Cardiac muscle cell (in vitro differentiated cells and primary cell): Measurements from ENCODE around the gene MAEA. TPM values are rescaled to one million over a fixed set of nuclear protein-coding genes. Genes with fewer than 3 reads are reported as not detected.
"Not testable (repeated sequence)": the region's sequence is repeated elsewhere in the genome, so short reads cannot be mapped to it uniquely, and the experiment has no call there.

ENCODE experiments used
- DNase-seq, 2 donors: peaks; one replicate each; pipeline versions ENCODE4 v3.0.0 to v3.0.0-alpha.2; 2010 to 2017; ENCODE audit warnings: low read depth in 1 of 2, low spot score in 1 of 2
- H3K27ac ChIP-seq: fragments of 200-600 bp; sonication (generic); 2 replicates; pipeline ENCODE4 v1.5.1; 2016
- H3K27me3 ChIP-seq: fragments of 200-600 bp; sonication (generic); 2 replicates; pipeline ENCODE4 v1.6.0; 2016; ENCODE audit warnings: control low read depth
- H3K36me3 ChIP-seq: fragments of 200-600 bp; sonication (generic); 2 replicates; pipeline ENCODE4 v1.5.1; 2016; ENCODE audit warnings: control low read depth
- H3K4me1 ChIP-seq: fragments of 200-600 bp; sonication (generic); 2 replicates; pipeline ENCODE4 v1.8.1; 2017; ENCODE audit warnings: low read depth, mild to moderate bottlenecking, mixed run types
- H3K4me3 ChIP-seq: fragments of 200-600 bp; sonication (generic); 2 replicates; pipeline ENCODE4 v1.5.1; 2016; ENCODE audit warnings: mild to moderate bottlenecking
- H3K9me3 ChIP-seq: fragments of 200-600 bp; sonication (generic); 2 replicates; pipeline ENCODE4 v1.5.1; 2017; ENCODE audit warnings: low read depth, mild to moderate bottlenecking, control low read depth
- polyA plus RNA-seq: library from polyadenylated mRNA; unstranded; fragments of >200 nt; fragmentation: Nextera tagmentation; extraction: Ambion mirVana; gene quantifications from 2 replicates; pipeline ENCODE4 v1.2.1, GENCODE V29; 2016
- total RNA-seq: library from RNA; depleted of rRNA; stranded (reverse); fragments of >200 nt; gene quantifications from 2 replicates; pipeline ENCODE4 v1.2.3, GENCODE V29; 2016
- TF ChIP-seq, protein P1 (sequence below): IDR thresholded peaks from 2 replicates; pipeline ENCODE4 v1.5.1; 2012; ENCODE audit warnings: low read depth, mild to moderate bottlenecking, low read length

The MAEA gene
- total and polyA plus RNA-seq, 2 experiments from 2014 or later = 76.8 to 85.0 TPM

- Histone ChIP-seq H3K9me3 (no peaks in the 10 kb centered on the region), H3K4me3 (no peak overlapping the region), H3K36me3 (no peaks in the 10 kb centered on the region), H3K4me1 (no peaks in the 10 kb centered on the region), H3K27me3 (no peaks in the 10 kb centered on the region), H3K27ac (no peak overlapping the region)
- TF ChIP-seq, protein P1, sequence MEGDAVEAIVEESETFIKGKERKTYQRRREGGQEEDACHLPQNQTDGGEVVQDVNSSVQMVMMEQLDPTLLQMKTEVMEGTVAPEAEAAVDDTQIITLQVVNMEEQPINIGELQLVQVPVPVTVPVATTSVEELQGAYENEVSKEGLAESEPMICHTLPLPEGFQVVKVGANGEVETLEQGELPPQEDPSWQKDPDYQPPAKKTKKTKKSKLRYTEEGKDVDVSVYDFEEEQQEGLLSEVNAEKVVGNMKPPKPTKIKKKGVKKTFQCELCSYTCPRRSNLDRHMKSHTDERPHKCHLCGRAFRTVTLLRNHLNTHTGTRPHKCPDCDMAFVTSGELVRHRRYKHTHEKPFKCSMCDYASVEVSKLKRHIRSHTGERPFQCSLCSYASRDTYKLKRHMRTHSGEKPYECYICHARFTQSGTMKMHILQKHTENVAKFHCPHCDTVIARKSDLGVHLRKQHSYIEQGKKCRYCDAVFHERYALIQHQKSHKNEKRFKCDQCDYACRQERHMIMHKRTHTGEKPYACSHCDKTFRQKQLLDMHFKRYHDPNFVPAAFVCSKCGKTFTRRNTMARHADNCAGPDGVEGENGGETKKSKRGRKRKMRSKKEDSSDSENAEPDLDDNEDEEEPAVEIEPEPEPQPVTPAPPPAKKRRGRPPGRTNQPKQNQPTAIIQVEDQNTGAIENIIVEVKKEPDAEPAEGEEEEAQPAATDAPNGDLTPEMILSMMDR = no peak
- DNase-seq = no peak
Observed at GRCh38 chr4:1368421-1369090, 78.9 kb downstream of the MAEA start.

GRCh38 chr4:1369091-1369450 lies 79.4 kb downstream of the MAEA start:
- no peaks in the 10 kb centered on the region for H3K36me3 ChIP-seq
- H3K27ac ChIP-seq = no peak overlapping the region
- no peaks in the 10 kb centered on the region for H3K27me3 ChIP-seq
- TF ChIP-seq, protein P1 = no peak
- H3K9me3 ChIP-seq = no peaks in the 10 kb centered on the region
- no peak for DNase-seq
- no peak overlapping the region for H3K4me3 ChIP-seq
- H3K4me1 ChIP-seq = no peaks in the 10 kb centered on the region

DNA sequence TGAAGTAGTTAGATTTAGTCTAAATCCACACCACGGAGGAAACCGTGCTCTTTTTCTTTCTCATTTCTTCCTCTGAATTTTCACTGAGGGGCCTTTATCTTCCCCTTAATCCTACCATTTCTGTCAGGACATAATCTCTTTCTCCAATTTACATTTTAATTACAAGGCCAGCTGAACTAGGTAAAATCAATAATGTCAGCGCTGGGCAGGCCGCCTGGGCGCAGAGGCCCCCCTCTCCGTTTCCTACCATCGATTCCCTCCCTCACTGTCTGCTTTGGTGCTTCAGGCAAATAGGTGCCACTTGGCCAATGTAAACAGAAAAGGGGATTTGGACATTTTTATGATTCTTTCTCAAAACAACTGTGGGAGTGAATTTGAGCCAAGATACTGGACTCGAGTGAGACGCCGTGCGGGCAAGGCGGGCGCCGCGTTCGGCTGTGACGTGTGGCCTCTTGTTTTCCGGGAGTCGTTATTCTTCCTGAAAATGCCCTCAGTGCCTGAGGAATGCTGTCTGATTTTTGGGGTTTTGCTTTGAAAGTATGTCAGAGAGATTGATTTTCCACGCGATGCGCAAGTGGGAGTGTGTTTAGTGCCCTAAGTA lies 79.9 kb downstream of the MAEA start:
- H3K27ac ChIP-seq = no peak overlapping the region
- no peaks in the 10 kb centered on the region for H3K4me1 ChIP-seq
- no peak for DNase-seq
- TF ChIP-seq, protein P1 = no peak
- H3K4me3 ChIP-seq = no peak overlapping the region
- H3K27me3 ChIP-seq = no peaks in the 10 kb centered on the region
- H3K9me3 ChIP-seq = no peaks in the 10 kb centered on the region
- no peaks in the 10 kb centered on the region for H3K36me3 ChIP-seq

GRCh38 chr4:1370321-1371124 lies 80.8 kb downstream of the MAEA start:
- no peak for DNase-seq
- no peak overlapping the region for H3K4me3 ChIP-seq
- H3K4me1 ChIP-seq = no peaks in the 10 kb centered on the region
- H3K9me3 ChIP-seq = no peaks in the 10 kb centered on the region
- no peaks in the 10 kb centered on the region for H3K27me3 ChIP-seq
- no peaks in the 10 kb centered on the region for H3K36me3 ChIP-seq
- TF ChIP-seq, protein P1 = no peak
- H3K27ac ChIP-seq = no peak overlapping the region

- DNase-seq = no peak
- Histone ChIP-seq H3K27me3 (no peaks in the 10 kb centered on the region), H3K4me1 (no peaks in the 10 kb centered on the region), H3K27ac (no peak overlapping the region), H3K4me3 (no peak overlapping the region), H3K36me3 (no peaks in the 10 kb centered on the region), H3K9me3 (no peaks in the 10 kb centered on the region)
- TF ChIP-seq, protein P1 = no peak
Observed at GRCh38 chr4:1371176-1372165, 81.8 kb downstream of the MAEA start.

DNA sequence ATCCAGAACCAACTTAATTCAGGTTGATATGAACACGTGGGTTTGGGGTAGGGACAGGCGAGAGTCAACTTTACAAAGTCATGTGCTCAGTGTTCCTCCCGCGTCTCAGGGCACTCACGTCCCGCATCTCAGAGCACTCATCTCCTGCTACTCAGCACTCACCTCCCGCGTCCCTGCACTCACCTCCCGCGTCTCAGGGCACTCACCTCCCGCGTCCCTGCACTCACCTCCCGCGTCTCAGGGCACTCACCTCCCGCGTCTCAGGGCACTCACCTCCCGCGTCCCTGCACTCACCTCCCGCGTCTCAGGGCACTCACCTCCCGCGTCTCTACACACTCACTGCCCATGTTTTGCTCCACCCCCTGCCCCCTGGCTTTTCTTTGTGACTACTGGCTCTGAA lies 82.9 kb downstream of the MAEA start:
- H3K36me3 ChIP-seq, DNase-seq, H3K9me3 ChIP-seq, H3K27me3 ChIP-seq, H3K4me3 ChIP-seq, H3K27ac ChIP-seq, H3K4me1 ChIP-seq: not testable (repeated sequence)
